SKM-1 treated with dmso at 0.1 percent for 144 hours (cell line): ENCODE results near the gene SFTA2.

Experiments
- DNase-seq: peaks from one replicate; lab custom pipeline; 2025; ENCODE audit not compliant: unreplicated experiment; lab: John Stamatoyannopoulos, UW

The SFTA2 gene

DNA sequence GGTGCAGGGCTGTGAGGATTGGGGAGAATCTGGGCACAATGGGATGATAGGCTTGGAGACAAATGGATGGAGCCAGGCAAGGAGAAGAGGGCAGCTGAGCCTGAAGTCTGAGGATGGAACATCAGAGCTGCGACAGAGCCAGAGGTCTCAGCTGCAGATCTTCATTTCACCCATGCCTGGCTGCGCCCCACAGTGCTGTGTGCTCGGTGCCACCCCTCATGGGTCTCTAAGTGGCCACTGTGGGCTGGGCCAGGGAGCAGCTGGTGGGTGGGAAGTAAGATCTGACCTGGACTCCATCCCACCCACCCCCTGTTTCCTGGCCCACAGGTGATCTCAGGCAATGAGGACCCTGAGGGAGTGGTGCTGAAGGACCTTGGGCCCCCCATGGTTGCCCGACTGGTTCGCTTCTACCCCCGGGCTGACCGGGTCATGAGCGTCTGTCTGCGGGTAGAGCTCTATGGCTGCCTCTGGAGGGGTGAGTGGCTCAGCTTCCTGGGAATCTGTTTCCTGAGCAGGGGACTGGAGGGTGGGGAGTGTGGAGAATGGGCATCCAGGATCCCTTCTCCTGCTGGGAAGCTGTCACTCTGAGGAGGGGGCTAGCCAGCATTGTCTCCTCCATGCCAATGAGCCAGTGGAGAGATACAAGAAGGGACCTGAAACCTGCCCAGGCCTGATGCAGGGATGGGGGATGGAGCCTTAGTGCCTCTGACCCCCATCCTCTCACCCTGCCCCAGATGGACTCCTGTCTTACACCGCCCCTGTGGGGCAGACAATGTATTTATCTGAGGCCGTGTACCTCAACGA is 41.1 kb downstream of the SFTA2 start:
- DNase-seq = no peak

DNA sequence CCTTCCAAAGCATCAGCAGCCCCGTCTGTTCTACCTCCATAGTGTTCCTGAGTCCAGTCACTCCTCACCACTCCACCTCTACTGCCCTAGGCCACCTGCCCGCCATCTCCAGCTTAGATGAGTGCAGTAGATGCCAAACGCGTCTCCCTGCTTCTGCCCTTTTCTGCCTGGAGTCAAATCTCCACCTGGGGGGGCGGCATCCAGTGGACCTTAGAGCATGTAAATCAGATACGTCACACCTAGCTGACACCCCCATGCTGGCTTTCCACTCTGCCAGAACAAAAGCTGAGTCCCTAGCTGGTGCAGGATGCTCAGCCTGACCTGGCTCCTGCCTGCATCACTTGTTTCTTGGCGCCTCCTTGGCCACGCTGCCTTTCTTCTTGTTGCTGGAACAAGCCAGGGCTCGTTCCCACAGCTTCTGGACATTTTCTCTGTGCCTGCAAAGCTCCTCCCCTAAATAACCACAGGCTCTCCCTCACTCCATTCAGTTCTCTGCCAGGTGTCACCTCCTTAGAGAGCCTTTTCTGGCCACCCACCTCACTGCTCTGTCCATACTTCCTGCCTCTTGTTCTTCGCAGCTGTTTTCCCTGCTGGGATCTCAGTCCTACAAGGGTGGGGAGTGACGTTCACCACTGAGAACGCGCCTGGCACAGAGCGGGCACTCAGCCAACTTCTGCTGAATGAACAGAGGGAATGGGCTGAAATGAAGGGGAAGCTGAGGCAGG is 41.9 kb downstream of the SFTA2 start:
- DNase-seq = no peak

DNA sequence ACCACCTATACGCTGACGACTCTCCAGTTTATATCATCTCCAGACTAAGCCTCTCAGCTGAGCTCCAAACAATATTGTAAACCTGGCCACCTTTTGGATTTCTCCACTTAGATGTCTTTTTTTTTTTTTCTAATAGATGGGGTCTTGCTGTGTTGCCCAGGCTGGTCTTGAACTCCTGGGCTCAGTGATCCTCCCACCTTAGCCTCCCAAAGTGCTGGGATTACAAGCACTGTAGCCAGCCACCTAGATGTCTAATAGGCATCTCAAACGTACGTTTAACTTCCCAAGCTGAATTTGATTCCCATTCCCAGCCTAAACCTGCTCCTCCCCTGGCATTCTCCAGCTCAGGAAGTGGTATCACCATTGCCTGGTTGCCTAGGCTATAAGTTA is 42.5 kb downstream of the SFTA2 start:
- DNase-seq = no peak

DNA sequence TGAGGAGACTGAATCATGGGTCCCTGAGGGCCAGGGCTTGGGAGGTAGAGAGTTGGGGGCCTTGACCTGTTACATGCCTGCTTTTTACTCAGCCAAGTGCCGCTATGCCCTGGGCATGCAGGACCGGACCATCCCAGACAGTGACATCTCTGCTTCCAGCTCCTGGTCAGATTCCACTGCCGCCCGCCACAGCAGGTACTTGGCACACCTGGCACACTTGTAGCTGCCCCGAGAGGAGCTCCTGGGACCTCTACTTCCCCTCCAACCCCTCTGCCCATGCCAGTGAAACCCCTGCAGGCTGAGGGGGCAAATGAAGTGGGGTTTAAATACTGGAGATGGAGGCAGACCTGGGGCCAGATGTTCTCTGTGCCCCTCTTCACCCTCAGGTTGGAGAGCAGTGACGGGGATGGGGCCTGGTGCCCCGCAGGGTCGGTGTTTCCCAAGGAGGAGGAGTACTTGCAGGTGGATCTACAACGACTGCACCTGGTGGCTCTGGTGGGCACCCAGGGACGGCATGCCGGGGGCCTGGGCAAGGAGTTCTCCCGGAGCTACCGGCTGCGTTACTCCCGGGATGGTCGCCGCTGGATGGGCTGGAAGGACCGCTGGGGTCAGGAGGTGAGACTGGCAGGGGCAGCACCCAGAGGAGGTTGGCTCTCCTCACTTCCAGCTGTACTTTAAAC is 43.0 kb downstream of the SFTA2 start:
- DNase-seq = no peak

DNA sequence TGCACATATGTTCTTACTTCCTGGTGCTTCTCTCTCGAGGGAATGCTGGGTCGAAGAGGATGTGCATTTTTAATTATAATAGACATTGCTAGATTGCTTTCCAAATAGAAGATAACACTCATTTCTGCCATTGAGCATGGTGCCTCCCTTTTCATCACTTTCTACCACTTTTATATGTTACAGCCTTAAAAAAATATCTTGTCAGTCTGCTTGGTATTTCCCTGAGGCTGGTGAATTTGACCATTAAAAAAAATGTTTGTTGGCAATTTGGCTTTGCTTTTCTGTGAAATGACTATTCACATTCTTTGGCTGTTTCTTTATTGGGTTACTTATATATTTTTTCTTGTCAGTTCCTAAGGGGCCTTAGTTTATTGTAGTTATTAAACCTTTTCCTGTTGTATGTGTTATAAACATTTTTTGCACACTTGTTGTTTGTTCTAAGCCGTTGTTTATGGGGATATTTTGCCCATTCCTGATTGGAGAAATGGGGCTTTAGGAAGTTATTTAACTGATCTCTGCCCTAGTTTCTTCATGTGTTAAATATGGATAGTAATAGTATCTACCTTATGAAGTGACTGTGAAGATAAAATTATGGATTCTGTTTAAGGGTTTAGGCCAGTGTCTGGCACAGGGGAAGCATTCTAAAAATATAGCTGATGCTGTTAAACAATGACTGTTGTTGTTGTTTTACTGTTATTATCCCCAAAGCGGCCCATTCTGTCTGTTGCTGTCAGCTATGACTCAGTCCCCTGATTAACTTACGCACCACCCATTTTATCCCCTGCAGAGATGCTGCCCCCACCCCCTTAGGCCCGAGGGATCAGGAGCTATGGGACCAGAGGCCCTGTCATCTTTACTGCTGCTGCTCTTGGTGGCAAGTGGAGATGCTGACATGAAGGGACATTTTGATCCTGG is 43.8 kb downstream of the SFTA2 start:
- no peak for DNase-seq

DNA sequence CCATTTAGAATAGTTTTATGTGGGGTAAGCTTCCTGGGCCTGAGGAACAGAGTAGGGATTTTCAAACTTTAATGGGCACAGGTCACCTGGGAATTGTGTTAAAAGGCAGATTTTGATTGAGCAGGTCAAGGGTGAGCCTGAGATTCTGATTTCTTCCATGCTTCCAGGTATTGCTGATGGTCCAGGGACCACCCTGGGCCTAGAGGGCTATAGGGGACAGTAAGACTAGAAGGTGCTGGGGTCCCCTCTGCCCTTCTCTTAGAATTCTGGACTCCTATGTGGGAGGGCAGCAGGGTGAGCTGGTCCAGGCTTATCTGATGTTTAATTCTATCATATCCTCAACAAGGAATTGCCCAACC is 45.1 kb downstream of the SFTA2 start:
- DNase-seq = no peak

DNA sequence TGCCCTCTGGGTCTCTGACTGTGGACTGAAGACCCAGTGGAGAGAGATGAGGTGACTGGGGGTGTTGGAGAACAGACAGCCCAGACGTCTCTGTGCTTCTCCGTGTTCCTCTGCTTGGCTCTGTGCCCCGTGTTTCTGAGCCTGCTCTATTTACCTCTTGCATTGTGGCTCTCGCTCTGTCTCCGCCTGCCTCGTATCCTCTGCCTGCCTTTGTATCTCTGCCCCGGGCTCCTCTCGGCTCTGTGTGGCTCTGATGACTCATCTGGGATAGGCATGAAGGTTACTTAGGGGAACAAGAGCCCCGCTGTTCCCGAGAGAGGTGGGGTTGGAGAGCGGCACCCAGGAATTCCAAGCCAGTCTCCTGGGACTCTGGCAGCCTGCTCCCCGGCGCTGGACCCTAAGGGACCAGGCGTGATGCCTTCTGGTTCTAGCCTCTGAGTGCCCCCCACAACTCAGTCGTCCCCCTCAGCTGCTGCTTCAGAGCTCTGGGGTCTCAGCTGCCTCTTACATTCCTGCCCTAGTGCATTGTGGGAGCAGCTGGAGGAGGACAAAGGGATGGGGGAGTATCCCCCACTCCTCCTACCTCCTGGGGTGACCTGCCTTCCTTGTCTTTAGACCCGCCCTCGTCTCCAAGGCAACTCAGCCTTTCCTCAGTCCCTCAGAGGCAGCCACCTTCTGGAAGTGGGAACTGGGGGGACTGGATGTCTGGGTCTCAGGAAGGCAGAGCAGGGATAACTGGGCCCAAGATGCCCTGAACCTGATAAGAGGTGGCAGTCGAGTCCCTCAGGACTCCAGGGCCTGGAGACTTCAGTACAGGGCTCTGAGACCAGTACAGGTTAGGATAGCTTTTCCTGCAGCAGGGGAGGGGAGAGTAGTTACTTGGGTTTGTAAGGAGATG is 45.7 kb downstream of the SFTA2 start:
- no peak for DNase-seq

DNA sequence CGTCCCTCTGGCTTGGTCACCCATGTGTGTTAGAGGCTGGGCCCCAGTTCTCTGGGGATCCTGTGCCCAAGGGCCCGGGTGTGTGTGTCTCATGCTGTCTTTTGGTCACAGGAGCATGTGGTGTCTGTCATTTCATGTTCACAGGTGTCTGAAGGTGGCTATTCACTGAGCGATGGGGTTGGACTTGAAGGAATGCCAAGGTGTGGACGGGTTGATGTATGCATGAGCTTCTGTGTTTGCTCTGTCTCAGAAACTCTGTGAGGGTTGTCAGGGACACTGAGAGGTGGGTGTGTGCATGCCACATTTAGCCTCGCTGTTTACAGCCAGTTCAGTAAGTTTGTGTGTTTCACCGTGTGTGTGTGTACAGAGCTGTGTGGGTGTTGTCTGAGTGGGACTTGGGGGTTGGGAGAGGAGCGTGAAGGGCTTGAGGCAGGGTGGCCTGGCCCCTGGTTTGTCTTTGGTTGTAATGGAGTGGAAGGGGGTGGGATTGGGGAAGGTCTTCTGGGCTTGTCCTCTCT is 46.4 kb downstream of the SFTA2 start:
- DNase-seq = no peak

DNA sequence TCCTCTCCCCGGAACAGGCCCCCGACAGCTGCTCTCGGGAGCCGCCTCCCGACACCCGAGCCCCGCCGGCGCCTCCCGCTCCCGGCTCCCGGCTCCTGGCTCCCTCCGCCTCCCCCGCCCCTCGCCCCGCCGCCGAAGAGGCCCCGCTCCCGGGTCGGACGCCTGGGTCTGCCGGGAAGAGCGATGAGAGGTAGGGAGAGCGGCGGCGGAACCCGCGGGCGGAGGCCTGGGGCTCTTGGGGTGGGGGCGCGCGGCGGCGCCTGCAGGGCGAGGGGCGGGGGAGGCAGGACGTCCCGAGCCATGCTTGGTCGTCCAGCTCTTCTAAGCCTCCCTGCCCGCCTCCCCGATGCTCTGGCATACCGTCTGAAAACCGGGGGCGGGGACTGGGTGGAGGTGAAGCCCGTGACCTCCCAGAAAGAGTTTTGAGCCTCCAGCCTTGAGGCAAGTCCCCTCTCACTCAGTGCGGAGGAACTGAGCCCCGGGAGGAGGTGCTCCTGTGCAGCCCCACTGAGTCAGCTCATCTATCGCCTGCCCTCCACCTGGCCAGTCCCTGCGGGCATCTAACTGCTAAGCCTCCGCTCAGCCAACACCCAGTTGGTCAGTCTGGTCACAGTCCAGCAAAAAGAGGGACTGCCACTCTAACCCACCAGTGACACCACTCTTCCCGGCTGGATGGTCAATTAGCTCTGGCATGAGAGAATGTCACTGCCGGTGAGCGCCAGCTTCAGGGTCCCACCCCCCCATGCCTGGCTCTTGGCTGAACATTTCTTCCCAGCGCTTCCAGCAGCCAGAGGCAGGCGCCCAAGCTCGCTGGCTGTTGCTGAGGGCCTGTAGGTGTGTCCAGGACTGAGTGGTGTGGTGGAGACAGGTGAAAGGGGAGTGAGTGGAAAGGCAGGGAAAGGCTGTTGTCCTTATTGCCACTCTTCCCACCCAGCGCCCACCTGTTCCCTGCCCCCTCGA is 47.2 kb downstream of the SFTA2 start:
- no peak for DNase-seq

DNA sequence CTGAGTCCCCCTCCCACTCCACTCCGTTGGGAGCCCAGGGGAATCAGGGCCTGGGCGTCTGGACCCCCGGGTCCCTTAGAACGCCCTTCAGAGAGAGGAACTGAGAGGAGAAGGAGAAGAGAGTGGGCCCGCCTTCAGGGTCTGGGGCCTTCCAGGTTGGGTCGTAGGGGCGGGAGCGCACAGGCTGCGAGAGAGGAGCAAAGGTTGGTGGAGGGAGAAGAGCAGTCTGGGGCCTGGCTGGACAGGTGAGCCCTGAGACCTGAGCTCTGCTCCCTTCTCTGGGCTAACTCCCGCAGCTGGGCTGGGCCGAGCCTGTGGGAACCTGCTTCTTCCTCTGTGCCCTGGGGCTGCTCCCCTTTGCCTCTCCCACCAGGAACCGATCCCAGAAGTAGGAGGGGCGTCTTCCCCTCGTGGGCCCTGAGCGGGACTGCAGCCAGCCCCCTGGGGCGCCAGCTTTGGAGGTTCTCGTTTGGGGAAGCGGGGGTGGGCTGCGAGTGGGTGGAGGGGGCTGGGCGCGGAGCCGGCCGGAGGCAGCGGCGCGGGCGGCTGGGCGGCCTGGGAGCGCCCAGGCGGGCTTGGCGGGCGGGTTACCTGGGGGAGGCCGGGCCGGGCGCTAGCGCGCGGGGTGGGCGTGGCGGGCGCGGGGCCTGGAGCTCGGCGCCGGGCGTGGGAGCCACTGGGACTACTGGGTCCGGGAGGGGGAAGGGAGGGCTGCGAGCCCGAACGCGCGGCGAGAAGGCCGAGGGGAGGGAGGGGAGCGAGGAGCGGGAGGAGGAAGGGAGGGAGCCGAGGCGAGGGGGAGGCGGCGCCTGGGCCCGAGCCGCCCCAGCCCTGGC is 48.1 kb downstream of the SFTA2 start, which contains the start of gene DDR1:
Gene DDR1, plus strand, starts transcription at position 835 of the 836 bp plus-strand sequence. CDS start 4,211 bp downstream, outside the sequence.
- DNase-seq = no peak

DNA sequence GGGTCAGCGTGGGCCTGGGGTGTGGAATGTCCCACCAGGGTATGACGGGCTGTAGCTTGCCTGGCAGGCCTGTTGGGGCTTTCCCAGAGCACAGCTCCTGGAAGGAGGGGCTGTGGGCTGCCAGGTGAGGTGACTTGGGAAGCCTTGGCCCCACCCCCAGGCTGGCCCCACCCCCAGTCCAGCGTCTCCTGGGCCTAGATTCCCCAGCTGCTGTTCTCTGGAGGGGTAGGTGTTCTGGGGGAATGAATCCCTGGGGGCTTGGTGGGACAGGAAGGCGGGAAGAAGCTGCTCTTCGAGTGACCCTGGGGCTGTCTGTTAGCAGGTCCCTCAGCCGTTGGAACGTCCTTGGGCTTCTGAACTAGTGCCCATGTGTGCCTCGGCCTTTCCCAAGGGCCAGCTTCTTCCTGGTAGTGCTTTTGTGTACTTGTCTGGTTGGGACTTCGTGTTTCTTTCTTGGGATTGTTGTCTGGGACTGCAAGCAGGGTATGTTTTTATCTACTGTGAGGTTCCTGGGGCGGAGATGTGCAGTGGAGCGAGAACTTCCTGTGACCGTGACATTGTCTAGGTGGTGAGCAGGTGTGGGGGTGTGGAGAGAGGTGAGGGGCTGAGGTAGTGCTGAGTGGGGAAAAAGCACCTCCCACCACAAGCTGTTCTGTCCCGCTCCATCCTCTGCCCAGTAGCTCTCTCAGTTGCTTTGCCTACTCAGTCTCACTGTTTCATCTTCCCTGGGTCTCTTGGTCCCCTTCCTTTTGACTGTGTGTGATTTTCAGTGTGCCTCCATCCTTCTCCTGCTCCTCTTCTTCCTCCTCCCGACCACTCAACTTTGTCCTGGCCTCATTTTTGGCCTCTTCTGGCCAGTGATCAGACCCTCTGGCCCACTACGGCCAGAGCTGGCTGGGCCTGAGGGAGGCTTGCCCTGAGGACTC is 48.9 kb downstream of the SFTA2 start:
- DNase-seq = no peak

DNA sequence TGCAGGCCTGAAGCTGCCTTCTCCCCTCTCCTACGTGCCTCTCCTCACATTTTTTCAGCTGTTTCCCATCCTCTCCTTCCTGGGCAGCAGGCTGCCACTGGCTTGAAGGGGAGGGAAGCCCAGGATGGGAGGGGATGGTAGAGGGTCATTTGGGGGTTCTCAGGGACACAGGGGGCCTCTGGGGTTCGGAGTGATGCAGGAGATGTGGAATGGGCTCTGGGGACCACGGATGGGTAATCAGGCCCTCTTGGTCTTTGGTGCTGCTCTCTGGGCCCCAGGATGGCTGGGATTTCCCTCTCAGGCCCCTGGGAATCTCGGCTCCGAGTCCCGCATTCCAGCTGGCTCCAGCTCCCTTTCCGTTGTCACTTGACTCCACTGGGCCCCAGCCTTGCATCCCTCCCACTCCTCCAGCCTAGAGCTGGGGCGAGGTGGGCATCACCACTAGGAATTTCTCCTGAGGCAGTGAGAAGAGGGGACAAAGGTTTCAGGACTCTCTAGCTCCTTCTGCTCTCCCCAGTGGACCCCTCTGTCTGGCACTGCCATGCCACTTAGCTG is 49.7 kb downstream of the SFTA2 start:
- no peak for DNase-seq

DNA sequence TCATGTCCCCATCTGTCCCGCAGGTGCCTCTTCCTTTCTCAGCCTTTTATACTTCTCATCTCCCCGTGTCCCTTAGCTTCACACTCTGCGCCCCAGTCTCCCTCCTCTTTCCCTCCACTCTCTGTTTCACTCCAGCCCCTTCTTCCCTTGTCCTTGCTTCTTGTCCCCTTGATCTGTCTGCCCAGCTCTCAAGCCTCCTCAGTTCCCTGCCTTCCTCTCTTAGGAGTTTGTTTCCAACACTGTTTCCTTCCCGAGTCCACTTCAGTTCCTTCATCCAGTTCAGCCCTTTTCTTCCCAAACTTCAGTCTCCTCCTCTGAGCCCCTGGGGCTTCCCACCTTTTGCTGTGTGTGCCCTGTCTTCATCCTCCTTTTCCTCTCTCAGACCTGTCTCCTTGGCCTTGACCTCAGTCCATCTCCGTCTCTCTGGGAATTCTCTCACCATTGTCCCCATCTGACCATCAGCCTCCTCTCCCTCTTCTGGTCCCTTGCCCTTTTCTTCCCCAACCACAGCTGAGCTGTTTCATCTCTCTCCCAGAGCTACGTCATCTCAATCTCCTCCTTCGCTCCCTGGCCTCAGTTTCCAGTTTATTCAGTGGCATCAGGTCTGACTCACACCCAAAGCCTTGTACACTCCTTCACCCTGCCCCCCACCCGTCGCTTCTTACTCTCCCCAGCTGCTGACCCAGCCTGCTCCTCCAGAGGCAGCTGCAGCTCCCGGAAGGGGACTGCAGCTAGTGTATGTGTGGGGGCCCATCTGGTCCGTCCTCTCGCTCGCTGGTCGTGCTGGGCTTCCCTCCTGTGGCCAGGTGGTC is 50.4 kb downstream of the SFTA2 start:
- no peak for DNase-seq
